HTERT RPE-1 (cell line): ENCODE measurements around the gene MLEC.

Experiments used
- in situ Hi-C: fragments of 300-500 bp; cut with MboI; formaldehyde crosslinking; loops from 4 replicates; pipeline ENCODE4 v1.14.3; 2020; ENCODE audit warnings: low sequenced_read_pairs

The MLEC gene

GRCh38 chr12:120686690-120687577 is at the start of gene MLEC:
MLEC (plus strand) TSS chr12:120687149; CDS start chr12:120687297, 148 bp downstream.
- in situ Hi-C loops = no loop called here

GRCh38 chr12:120639771-120640721 is 46.9 kb upstream of the MLEC start, which contains the start of gene CABP1:
CABP1 (plus strand) TSS chr12:120640626; CDS start chr12:120640686, 60 bp downstream.
- in situ Hi-C loops = no loop called here

GRCh38 chr12:120640861-120641833 is 45.8 kb upstream of the MLEC start:
- in situ Hi-C loops = no loop called here

GRCh38 chr12:120642121-120642520 is 44.8 kb upstream of the MLEC start:
- in situ Hi-C loops = no loop called here

- in situ Hi-C loops = no loop called here
Measured at GRCh38 chr12:120642826-120643225, 44.1 kb upstream of the MLEC start.

- in situ Hi-C loops = no loop called here
Measured at GRCh38 chr12:120643574-120643973, 43.4 kb upstream of the MLEC start.

GRCh38 chr12:120646044-120646443 is 40.9 kb upstream of the MLEC start:
- in situ Hi-C loops = no loop called here

- in situ Hi-C loops = no loop called here
Measured at GRCh38 chr12:120647375-120647755, 39.6 kb upstream of the MLEC start.

GRCh38 chr12:120649442-120650232 is 37.3 kb upstream of the MLEC start:
- in situ Hi-C loops = no loop called here

- in situ Hi-C loops = no loop called here
Measured at GRCh38 chr12:120650233-120650690, 36.7 kb upstream of the MLEC start.

GRCh38 chr12:120651821-120652220 is 35.1 kb upstream of the MLEC start:
- in situ Hi-C loops = no loop called here

GRCh38 chr12:120652656-120653435 is 34.1 kb upstream of the MLEC start:
- in situ Hi-C loops = no loop called here

GRCh38 chr12:120653611-120654010 is 33.3 kb upstream of the MLEC start:
- in situ Hi-C loops = no loop called here

- in situ Hi-C loops = no loop called here
Measured at GRCh38 chr12:120654656-120655055, 32.3 kb upstream of the MLEC start.

- in situ Hi-C loops = no loop called here
Measured at GRCh38 chr12:120656008-120656407, 30.9 kb upstream of the MLEC start.

GRCh38 chr12:120658286-120659150 is 28.4 kb upstream of the MLEC start:
- in situ Hi-C loops = no loop called here

GRCh38 chr12:120659151-120659525 is 27.8 kb upstream of the MLEC start:
- in situ Hi-C loops = no loop called here

- in situ Hi-C loops = no loop called here
Measured at GRCh38 chr12:120661432-120661831, 25.5 kb upstream of the MLEC start.
